Measurements from ENCODE around the gene SLC23A2.

DNA sequence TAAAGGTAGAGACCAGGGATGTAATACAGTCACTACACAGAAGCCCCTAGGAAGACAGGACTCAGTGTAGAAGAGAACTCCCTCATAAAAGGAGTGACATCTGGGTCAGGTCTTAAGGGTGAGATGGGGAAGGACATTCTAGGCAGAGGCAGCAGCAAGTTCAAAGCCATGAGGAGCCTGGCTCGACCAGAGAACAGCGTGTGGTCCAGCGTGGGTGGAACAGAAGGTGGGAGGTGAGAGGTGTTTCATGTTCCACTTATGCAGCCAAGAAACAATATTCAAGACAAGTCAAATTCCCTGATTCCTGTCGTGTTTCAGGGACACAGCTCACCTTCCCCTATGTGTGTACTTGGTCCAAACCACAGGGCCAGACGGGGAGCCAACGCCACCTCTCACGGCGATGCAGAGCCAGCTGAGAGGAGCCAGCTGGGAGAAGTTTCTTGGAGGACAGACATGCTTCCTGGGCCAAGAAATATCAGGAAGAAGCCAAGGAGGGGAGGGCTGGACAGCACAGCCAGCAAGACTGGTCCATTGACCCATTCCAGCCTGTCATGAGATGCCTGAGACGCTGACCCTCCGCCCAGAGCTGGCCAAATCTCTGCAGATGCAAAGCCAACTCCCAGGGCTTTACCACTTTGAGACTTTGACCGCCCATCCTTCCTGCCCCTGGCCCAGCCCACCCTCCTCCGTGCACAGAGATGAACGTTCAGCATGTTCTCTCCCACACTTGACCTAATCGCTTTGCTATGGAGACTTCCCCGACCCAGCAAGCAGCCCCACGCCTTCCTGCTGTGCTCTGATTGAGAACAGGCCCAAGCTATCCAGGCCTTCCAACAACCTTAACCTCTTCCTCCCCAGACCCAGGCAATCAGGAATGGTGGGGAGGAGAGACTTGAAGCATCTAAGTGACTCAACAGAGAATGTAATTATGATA, 165.8 kb downstream of the SLC23A2 start:
- TF ChIP-seq CTCF (IDR thresholded peaks at IDR 0.05 in 4 of 5, conservative IDR thresholded peaks at IDR 0.05 in 1 of 5) (no peak), POLR2A (IDR thresholded peaks at IDR 0.05) (no peak)
